HepG2 (cell line): Measurements from ENCODE around the gene CUL4A. TPM values are rescaled to one million over a fixed set of nuclear protein-coding genes. Genes with fewer than 3 reads are reported as not detected.

ENCODE experiments used
- CBX2 ChIP-seq, 2 experiments: fragments of 200-600 bp in 1 of 2; sonication (generic); formaldehyde crosslinking in 1 of 2; IDR thresholded peaks; 2 replicates each; pipeline versions ENCODE4 v1.7.0 to v1.8.1; 2018 to 2022; ENCODE audit warnings: low read depth in 2 of 2, low read length in 1 of 2, mild to moderate bottlenecking in 1 of 2, missing genetic modification reagents in 1 of 2
- HHEX ChIP-seq: IDR thresholded peaks from 2 replicates; pipeline ENCODE4 v1.6.1; 2016; ENCODE audit warnings: control low read depth
- KDM1A ChIP-seq: IDR thresholded peaks from 2 replicates; pipeline ENCODE4 v1.6.1; 2016; ENCODE audit warnings: missing compliant biosample characterization
- KDM5B ChIP-seq: sonication (generic); formaldehyde crosslinking; IDR thresholded peaks from 2 replicates; pipeline ENCODE4 v1.4.0; 2020; ENCODE audit warnings: missing genetic modification reagents, mild to moderate bottlenecking, borderline replicate concordance
- NCOR1 ChIP-seq: fragments of 200-600 bp; sonication (generic); IDR thresholded peaks from 2 replicates; pipeline ENCODE4 v1.7.0; 2017; ENCODE audit warnings: antibody characterized with exemption, low read length, borderline replicate concordance
- NFE2 ChIP-seq: sonication (generic); formaldehyde crosslinking; IDR thresholded peaks from 2 replicates; pipeline ENCODE4 v1.4.0; 2020; ENCODE audit warnings: missing genetic modification reagents
- ZFX ChIP-seq: sonication (generic); formaldehyde crosslinking; IDR thresholded peaks from 2 replicates; pipeline ENCODE4 v1.4.0; 2020; ENCODE audit warnings: mild to moderate bottlenecking, low read depth, missing genetic modification reagents, moderate library complexity
- ZNF670 ChIP-seq: sonication (generic); formaldehyde crosslinking; IDR thresholded peaks from 2 replicates; pipeline ENCODE4 v1.8.0; 2022; ENCODE audit warnings: mild to moderate bottlenecking, missing genetic modification reagents, borderline replicate concordance
- polyA plus RNA-seq, 8 experiments: library from polyadenylated mRNA; depleted of rRNA in 3 of 8; stranded (reverse) in 7 of 8; unstranded in 1 of 8; fragments of >200 nt; fragmentation: Illumina TruSeq in 4 of 8; extraction: Trizol in 4 of 8; gene quantifications; 2 replicates each; pipeline versions ENCODE4 v1.2.1 to v1.2.3, GENCODE V29; 2011 to 2016; ENCODE audit warnings: low read depth in 4 of 8, missing spikeins in 1 of 8, mixed read lengths in 1 of 8; ENCODE audit not compliant: insufficient read depth in 1 of 8
- total RNA-seq, 5 experiments: library from RNA; depleted of rRNA; stranded (reverse); fragments of >200 nt; fragmentation: Illumina TruSeq; extraction: Trizol; gene quantifications; 2 replicates each; pipeline ENCODE4 v1.2.3, GENCODE V29; 2016; ENCODE audit warnings: low read depth in 1 of 5
- TF ChIP-seq, protein P1 (sequence below): sonication (generic); formaldehyde crosslinking; IDR thresholded peaks from 2 replicates; pipeline ENCODE4 v1.5.1; 2020; ENCODE audit warnings: mild to moderate bottlenecking, missing genetic modification reagents
- TF ChIP-seq, protein P2 (sequence below): sonication (generic); formaldehyde crosslinking; IDR thresholded peaks from 2 replicates; pipeline ENCODE4 v1.4.0; 2020; ENCODE audit warnings: missing genetic modification reagents
- TF ChIP-seq, protein P3 (sequence below): sonication (generic); formaldehyde crosslinking; IDR thresholded peaks from 2 replicates; pipeline ENCODE4 v1.5.1; 2020; ENCODE audit warnings: mild to moderate bottlenecking, missing genetic modification reagents, borderline replicate concordance
- TF ChIP-seq, protein P4 (sequence below): sonication (generic); formaldehyde crosslinking; IDR thresholded peaks from 2 replicates; pipeline ENCODE4 v1.5.1; 2020; ENCODE audit warnings: missing genetic modification reagents, mild to moderate bottlenecking, borderline replicate concordance
- TF ChIP-seq, protein P5 (sequence below): sonication (generic); formaldehyde crosslinking; IDR thresholded peaks from 2 replicates; pipeline ENCODE4 v1.4.0; 2020; ENCODE audit warnings: mild to moderate bottlenecking, missing genetic modification reagents

Gene CUL4A
- total and polyA plus RNA-seq, 2 of the 13 experiments (the other 11 are each of a cell fraction or from before 2014, with no cell fraction given): 51.2 to 75.3 TPM

DNA sequence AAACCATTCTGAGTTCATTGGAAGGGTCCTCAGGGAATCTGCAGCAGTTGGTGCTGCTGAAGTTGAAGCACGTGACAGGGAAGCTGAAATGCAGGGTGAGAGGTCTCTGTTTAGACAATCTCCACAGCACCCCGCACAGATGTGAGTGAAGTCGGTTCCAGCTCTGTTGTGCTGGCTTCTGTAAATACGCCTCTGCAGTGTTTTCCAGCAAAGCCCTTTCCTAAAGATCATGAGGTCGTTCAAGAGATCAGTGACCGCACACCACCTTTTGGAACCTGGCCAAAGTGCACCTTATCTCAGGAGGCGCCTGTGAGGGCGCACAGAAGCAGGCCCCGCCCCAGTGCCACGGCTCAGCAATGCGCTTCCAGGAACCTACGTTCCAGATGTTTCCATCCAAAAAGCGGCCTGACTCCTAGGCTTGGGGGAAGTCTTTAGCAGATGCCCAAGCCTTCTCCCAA is 10.8 kb downstream of the CUL4A start (continued):
- TF ChIP-seq, protein P1, sequence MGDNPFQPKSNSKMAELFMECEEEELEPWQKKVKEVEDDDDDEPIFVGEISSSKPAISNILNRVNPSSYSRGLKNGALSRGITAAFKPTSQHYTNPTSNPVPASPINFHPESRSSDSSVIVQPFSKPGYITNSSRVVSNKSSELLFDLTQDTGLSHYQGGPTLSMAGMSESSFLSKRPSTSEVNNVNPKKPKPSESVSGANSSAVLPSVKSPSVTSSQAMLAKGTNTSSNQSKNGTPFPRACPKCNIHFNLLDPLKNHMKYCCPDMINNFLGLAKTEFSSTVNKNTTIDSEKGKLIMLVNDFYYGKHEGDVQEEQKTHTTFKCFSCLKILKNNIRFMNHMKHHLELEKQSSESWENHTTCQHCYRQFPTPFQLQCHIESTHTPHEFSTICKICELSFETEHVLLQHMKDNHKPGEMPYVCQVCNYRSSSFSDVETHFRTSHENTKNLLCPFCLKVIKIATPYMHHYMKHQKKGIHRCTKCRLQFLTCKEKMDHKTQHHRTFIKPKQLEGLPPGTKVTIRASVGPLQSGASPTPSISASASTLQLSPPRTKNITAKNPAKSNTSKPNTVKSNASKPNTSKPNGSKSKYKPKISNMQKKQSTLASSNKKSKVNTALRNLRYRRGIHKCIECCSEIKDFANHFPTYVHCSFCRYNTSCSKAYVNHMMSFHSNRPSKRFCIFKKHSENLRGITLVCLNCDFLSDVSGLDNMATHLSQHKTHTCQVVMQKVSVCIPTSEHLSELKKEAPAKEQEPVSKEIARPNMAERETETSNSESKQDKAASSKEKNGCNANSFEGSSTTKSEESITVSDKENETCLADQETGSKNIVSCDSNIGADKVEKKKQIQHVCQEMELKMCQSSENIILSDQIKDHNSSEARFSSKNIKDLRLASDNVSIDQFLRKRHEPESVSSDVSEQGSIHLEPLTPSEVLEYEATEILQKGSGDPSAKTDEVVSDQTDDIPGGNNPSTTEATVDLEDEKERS (CRISPR knock-in tag): peak; percentile 66; the same call in 1 of the 2 replicates
- TF ChIP-seq CBX2 (IDR thresholded peaks at IDR 0.05; ENCODE audit: low read depth, low read length) (no peak), CBX2 (CRISPR knock-in tag; IDR thresholded peaks at IDR 0.05; ENCODE audit: low read depth) (no peak), ZFX (peak; percentile 24; the same call in 1 of the 2 replicates), NCOR1 (peak; percentile 89), KDM5B (CRISPR knock-in tag) (0 out of 2 replicates have a peak, but pooled peaks have one; percentile 35), KDM1A (CRISPR knock-in tag) (no peak), ZNF670 (CRISPR knock-in tag) (no peak), HHEX (CRISPR knock-in tag) (peak; percentile 56; the same call in 1 of the 2 replicates), NFE2 (CRISPR knock-in tag) (no peak)
- TF ChIP-seq, protein P2, sequence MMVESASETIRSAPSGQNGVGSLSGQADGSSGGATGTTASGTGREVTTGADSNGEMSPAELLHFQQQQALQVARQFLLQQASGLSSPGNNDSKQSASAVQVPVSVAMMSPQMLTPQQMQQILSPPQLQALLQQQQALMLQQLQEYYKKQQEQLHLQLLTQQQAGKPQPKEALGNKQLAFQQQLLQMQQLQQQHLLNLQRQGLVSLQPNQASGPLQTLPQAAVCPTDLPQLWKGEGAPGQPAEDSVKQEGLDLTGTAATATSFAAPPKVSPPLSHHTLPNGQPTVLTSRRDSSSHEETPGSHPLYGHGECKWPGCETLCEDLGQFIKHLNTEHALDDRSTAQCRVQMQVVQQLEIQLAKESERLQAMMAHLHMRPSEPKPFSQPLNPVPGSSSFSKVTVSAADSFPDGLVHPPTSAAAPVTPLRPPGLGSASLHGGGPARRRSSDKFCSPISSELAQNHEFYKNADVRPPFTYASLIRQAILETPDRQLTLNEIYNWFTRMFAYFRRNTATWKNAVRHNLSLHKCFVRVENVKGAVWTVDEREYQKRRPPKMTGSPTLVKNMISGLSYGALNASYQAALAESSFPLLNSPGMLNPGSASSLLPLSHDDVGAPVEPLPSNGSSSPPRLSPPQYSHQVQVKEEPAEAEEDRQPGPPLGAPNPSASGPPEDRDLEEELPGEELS (CRISPR knock-in tag): peak; percentile 80
- TF ChIP-seq, protein P3, sequence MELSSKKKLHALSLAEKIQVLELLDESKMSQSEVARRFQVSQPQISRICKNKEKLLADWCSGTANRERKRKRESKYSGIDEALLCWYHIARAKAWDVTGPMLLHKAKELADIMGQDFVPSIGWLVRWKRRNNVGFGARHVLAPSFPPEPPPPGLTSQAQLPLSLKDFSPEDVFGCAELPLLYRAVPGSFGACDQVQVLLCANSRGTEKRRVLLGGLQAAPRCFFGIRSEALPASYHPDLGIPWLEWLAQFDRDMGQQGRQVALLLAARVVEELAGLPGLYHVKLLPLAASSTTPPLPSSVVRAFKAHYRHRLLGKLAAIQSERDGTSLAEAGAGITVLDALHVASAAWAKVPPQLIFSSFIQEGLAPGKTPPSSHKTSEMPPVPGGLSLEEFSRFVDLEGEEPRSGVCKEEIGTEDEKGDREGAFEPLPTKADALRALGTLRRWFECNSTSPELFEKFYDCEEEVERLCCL (CRISPR knock-in tag): no peak
- TF ChIP-seq, protein P4, sequence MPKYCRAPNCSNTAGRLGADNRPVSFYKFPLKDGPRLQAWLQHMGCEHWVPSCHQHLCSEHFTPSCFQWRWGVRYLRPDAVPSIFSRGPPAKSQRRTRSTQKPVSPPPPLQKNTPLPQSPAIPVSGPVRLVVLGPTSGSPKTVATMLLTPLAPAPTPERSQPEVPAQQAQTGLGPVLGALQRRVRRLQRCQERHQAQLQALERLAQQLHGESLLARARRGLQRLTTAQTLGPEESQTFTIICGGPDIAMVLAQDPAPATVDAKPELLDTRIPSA: no peak
- TF ChIP-seq, protein P5, sequence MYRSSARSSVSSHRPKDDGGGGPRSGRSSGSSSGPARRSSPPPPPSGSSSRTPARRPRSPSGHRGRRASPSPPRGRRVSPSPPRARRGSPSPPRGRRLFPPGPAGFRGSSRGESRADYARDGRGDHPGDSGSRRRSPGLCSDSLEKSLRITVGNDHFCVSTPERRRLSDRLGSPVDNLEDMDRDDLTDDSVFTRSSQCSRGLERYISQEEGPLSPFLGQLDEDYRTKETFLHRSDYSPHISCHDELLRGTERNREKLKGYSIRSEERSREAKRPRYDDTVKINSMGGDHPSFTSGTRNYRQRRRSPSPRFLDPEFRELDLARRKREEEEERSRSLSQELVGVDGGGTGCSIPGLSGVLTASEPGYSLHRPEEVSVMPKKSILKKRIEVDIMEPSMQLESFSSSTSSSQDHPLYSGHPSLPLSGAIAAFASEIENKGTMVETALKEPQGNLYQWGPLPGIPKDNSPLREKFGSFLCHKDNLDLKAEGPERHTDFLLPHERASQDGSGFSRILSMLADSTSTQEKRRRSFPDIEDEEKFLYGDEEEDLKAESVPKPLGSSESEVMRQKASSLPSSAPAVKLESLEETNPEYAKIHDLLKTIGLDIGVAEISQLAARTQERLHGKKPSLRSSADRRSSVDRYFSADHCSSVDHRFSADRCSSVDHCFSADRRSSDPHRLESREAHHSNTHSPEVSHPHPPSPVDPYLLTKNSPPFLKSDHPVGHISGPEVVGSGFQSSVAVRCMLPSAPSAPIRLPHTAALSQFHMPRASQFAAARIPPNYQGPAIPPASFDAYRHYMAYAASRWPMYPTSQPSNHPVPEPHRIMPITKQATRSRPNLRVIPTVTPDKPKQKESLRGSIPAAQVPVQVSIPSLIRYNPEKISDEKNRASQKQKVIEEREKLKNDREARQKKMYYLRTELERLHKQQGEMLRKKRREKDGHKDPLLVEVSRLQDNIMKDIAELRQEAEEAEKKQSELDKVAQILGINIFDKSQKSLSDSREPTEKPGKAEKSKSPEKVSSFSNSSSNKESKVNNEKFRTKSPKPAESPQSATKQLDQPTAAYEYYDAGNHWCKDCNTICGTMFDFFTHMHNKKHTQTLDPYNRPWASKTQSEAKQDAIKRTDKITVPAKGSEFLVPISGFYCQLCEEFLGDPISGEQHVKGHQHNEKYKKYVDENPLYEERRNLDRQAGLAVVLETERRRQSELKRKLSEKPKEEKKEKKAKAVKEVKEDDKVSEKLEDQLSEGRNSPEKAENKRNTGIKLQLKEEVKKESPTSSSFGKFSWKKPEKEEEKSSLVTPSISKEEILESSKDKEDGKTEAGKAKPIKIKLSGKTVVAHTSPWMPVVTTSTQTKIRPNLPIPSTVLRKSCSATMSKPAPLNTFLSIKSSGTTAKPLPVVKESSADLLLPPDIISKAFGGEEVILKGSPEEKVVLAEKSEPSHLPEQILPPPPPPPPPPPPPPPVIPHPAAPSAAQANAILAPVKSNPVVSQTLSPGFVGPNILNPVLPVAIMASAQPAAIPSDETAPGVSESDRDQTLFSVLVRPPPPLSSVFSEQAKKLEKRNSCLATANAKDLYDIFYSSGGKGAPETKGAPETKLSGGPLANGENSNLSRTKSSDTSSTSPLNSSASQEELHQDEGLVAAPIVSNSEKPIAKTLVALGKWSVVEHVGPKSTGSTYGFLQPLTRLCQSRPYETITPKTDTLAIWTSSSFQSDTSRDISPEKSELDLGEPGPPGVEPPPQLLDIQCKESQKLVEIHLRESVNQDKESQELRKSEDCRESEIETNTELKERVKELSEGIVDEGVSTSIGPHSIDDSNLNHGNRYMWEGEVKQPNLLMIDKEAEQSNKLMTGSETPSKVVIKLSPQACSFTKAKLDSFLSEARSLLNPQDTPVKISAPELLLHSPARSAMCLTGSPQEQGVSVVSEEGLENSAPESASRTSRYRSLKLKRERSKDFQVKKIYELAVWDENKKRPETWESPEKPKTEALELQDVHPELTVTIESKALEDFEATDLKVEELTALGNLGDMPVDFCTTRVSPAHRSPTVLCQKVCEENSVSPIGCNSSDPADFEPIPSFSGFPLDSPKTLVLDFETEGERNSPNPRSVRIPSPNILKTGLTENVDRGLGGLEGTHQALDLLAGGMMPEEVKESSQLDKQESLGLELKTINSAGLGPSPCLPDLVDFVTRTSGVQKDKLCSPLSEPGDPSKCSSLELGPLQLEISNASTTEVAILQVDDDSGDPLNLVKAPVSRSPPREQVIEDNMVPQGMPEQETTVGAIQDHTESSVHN (CRISPR knock-in tag): no peak
